Measurements from ENCODE around the gene MOXD1.

MOXD1 gene

DNA sequence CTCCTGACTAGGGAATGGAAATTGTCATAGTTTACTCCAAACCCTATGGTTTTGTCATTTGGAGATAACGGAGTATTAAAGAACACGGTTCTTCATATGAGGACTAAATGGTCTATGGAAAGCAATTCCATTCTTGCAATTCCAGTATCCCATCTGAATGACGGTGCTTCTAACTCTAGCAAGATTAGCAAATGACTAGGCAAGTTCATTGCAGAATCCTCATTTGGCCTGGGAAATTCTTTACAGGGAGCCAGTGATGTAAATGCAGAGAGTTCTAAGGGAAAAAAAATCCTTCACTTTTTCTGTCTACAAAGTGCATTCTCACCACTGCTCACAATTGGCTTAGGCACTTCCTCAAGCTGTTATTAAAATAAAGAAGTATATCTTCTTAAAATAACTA is 111.5 kb downstream of the MOXD1 start:
- H3K27ac ChIP-seq: no peak overlapping the region
- ChIA-PET CTCF (interaction anchor here (0.6 to 1.6 kb wide), 4 partner anchors 10 to 407 kb away, joined by 3 to 12 read pairs (median 4); no protein-coding TSS in a partner anchor), POLR2A (ENCODE audit: low non-redundant PET) (no interaction called here)
- no peak for DNase-seq (ENCODE audit: low spot score)
- TF ChIP-seq, protein P1, sequence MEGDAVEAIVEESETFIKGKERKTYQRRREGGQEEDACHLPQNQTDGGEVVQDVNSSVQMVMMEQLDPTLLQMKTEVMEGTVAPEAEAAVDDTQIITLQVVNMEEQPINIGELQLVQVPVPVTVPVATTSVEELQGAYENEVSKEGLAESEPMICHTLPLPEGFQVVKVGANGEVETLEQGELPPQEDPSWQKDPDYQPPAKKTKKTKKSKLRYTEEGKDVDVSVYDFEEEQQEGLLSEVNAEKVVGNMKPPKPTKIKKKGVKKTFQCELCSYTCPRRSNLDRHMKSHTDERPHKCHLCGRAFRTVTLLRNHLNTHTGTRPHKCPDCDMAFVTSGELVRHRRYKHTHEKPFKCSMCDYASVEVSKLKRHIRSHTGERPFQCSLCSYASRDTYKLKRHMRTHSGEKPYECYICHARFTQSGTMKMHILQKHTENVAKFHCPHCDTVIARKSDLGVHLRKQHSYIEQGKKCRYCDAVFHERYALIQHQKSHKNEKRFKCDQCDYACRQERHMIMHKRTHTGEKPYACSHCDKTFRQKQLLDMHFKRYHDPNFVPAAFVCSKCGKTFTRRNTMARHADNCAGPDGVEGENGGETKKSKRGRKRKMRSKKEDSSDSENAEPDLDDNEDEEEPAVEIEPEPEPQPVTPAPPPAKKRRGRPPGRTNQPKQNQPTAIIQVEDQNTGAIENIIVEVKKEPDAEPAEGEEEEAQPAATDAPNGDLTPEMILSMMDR (conservative IDR thresholded peaks at IDR 0.05; ENCODE audit: low read depth): no peak

DNA sequence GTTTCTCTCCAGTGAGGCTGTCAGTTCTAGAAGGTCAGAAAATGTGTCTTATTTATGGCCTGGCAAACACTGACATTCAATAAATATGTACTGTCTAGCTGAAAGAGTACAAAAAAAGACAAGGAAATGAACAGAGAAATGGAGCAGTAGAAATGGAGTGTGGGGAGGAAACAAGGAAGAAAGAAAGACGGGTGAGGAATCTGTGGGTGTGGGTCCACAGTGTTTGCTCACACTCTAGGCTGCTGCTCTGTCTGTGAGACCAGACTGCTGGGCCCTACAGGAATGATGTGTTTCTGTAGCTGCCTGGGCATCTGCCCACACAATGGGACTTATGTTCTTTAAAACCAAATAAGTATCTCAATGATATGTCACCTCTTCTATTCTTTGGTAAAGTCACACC is 114.2 kb downstream of the MOXD1 start:
- no peak for DNase-seq (ENCODE audit: low spot score)
- TF ChIP-seq, protein P1 (conservative IDR thresholded peaks at IDR 0.05; ENCODE audit: low read depth): no peak
- no peak overlapping the region for H3K27ac ChIP-seq
- CTCF ChIA-PET: interaction anchor here (0.6 kb wide), 1 partner anchor 312 kb away, joined by 3 read pairs; no protein-coding TSS in a partner anchor
- POLR2A ChIA-PET (ENCODE audit: low non-redundant PET): no interaction called here

DNA sequence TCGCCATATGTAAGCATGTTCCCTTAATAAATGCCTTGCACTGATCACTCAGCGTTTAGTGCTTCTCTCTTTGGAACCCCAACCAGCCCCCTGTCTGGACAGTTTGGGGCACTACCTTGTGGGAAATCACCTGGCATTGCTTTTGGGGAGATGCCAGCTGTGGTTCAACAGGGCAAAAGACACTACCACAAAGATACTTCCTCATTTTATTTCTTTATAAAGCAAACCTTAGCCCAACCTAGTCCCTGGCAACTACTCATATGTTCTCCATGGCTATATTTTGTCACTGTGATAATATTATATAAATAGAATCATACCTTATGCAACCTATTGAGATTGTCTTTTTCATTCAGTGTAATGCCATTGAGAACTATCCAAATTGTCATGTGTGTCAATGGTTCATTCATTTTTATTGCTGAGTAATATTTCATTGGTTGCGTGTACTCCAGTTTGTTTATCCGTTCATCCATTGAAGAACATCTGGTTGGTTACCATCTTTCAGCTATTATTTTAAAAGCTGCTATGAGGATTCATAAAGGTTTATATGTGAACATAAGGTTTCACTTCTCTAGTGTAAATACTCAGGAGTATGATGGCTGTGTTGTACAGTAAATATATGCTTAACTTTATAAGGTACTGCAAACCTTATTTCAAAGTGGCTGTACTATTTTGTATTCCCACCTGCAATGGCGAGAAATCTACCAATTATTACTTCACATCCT is 114.8 kb downstream of the MOXD1 start:
- CTCF ChIA-PET: interaction anchor here (0.6 kb wide), 1 partner anchor 312 kb away, joined by 3 read pairs; no protein-coding TSS in a partner anchor
- H3K27ac ChIP-seq: no peak overlapping the region
- POLR2A ChIA-PET (ENCODE audit: low non-redundant PET): no interaction called here
- no peak for DNase-seq (ENCODE audit: low spot score)
- TF ChIP-seq, protein P1 (conservative IDR thresholded peaks at IDR 0.05; ENCODE audit: low read depth): no peak

DNA sequence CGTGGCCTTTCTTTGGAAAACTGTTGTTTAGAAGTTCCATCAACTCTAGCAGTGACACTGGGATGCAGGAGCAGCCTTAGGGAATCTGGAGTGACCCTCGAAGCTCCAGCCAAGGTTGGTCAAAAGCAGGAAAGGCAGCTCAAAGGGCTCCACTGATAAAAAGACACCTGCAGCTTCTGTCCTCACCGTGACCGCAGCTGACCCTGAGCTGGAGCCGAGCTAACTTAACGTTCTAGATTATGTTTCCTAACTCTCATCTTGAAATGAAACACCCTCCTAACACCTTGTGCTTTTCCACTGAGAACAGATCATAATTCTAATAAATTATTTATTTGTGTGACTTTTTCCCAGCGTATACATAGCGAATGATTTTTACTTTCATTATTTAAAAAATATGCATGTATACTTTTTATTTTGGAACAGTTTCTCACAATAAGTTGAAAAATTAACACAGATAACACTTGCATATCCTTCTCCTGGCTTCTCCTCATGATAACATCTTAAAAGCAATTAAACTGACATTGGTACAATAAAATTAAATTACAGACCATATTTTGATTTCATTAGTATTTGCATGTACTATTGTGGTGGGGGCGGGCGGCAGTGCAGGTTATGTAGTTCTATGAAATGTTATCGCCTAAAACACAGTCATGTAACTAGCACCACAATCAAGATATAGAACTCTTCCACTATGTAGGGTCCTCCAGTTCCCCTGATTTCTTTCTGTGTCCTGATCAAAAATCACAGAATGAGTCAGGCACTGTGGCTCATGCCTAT is 116.1 kb downstream of the MOXD1 start:
- ChIA-PET CTCF (no interaction called here), POLR2A (ENCODE audit: low non-redundant PET) (no interaction called here)
- DNase-seq (ENCODE audit: low spot score): no peak
- H3K27ac ChIP-seq: no peak overlapping the region
- TF ChIP-seq, protein P1 (conservative IDR thresholded peaks at IDR 0.05; ENCODE audit: low read depth): no peak

DNA sequence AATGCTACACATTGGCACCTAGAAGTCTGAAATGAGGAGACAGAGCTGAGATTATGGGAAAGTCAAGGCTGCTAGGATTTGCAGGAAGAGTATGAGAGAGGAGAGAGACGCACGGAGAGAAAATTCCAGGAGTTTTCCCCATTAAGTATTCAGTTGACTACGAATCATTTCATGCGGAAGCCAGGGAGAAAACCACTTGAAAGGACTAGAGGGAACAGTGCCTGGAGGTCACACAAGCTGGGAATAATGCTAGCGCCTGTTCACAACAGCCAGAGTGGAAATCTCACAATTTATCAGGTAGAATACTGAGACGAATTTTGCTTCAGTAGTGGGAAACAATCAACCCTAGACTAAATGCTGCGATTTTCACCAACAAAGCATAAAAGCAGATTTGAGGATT is 118.6 kb downstream of the MOXD1 start:
- no peak for DNase-seq (ENCODE audit: low spot score)
- no peak overlapping the region for H3K27ac ChIP-seq
- ChIA-PET CTCF (no interaction called here), POLR2A (ENCODE audit: low non-redundant PET) (no interaction called here)
- TF ChIP-seq, protein P1 (conservative IDR thresholded peaks at IDR 0.05; ENCODE audit: low read depth): no peak

DNA sequence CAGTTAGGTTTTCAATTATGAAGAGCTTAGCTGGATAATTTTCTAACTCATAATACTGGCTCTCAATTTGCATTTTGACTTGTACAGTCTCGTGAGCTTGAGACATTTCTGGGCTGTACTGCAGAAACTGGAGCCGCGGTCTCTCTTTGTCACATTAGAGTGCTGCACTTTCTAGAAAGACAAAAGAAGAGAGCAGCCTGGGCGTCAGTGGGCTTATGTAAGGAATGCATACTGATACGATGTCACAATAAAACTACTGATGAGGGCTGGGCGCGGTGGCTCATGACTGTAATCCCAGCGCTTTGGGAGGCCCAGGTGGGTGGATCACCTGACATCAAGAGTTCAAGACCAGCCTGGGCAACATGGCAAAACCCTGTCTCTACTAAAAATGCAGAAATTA is 120.8 kb downstream of the MOXD1 start:
- H3K27ac ChIP-seq: no peak overlapping the region
- ChIA-PET CTCF (interaction anchor here (0.6 to 2.3 kb wide), 50 partner anchors 7 to 823 kb away, joined by 3 to 49 read pairs (median 4); no protein-coding TSS in a partner anchor), POLR2A (ENCODE audit: low non-redundant PET) (interaction anchor here (0.7 kb wide), 1 partner anchor 176 kb away, joined by 3 read pairs; no protein-coding TSS in a partner anchor)
- DNase-seq (ENCODE audit: low spot score): no peak
- TF ChIP-seq, protein P1 (conservative IDR thresholded peaks at IDR 0.05; ENCODE audit: low read depth): no peak
